Measurements from ENCODE around the gene ZNF215. TPM values are rescaled to one million over a fixed set of nuclear protein-coding genes. Genes with fewer than 3 reads are reported as not detected.

The ZNF215 gene
- total and polyA plus RNA-seq, 2 donors from 2014 or later = 0.56 to 6.4 TPM

- peak in 2 of 5 donors; percentile 29 to 53 for DNase-seq
- FAIRE-seq = no peak
- no peak for TF ChIP-seq CTCF (IDR thresholded peaks at IDR 0.05; ENCODE audit: borderline replicate concordance, extremely low read depth, insufficient read depth)
- Histone ChIP-seq H3K4me1 (ENCODE audit: control insufficient read depth in 2 of 3, insufficient read depth in 2 of 3, low read depth in 1 of 3, low read length in 3 of 3) (no peaks in the 10 kb centered on the region), H3K9me3 (ENCODE audit: control insufficient read depth in 2 of 3, insufficient read depth in 1 of 3, low read length in 3 of 3) (no peaks in the 10 kb centered on the region), H3K4me3 (ENCODE audit: low read length in 3 of 3) (no peak overlapping the region), H3K27me3 (ENCODE audit: control insufficient read depth, insufficient read depth, low read length) (no peaks in the 10 kb centered on the region), H3K9ac (ENCODE audit: low read length in 3 of 3) (no peak overlapping the region), H3K27ac (ENCODE audit: low read depth in 2 of 2, low read length in 2 of 2) (no peak overlapping the region), H3K36me3 (ENCODE audit: control insufficient read depth in 2 of 3, insufficient read depth in 3 of 3, low read length in 3 of 3) (no peaks in the 10 kb centered on the region)
- intact Hi-C loops (cut with DNase I) = no loop called here
Observed at GRCh38 chr11:6992457-6993417, 66.5 kb downstream of the ZNF215 start.

- Histone ChIP-seq H3K4me1 (ENCODE audit: control insufficient read depth in 2 of 3, insufficient read depth in 2 of 3, low read depth in 1 of 3, low read length in 3 of 3) (no peaks in the 10 kb centered on the region), H3K36me3 (ENCODE audit: control insufficient read depth in 2 of 3, insufficient read depth in 3 of 3, low read length in 3 of 3) (no peaks in the 10 kb centered on the region)
- intact Hi-C loops (cut with DNase I) = no loop called here
Observed at GRCh38 chr11:6995703-6996102, 69.5 kb downstream of the ZNF215 start.

GRCh38 chr11:7004482-7004881 is 78.3 kb downstream of the ZNF215 start:
- Histone ChIP-seq H3K27me3 (ENCODE audit: control insufficient read depth, insufficient read depth, low read length) (no peaks in the 10 kb centered on the region), H3K4me3 (ENCODE audit: low read length in 3 of 3) (no peak overlapping the region), H3K27ac (ENCODE audit: low read depth in 2 of 2, low read length in 2 of 2) (no peak overlapping the region), H3K9me3 (ENCODE audit: control insufficient read depth in 2 of 3, insufficient read depth in 1 of 3, low read length in 3 of 3) (no peaks in the 10 kb centered on the region), H3K9ac (ENCODE audit: low read length in 3 of 3) (no peak overlapping the region), H3K36me3 (ENCODE audit: control insufficient read depth in 2 of 3, insufficient read depth in 3 of 3, low read length in 3 of 3) (no peaks in the 10 kb centered on the region), H3K4me1 (ENCODE audit: control insufficient read depth in 2 of 3, insufficient read depth in 2 of 3, low read depth in 1 of 3, low read length in 3 of 3) (no peaks in the 10 kb centered on the region)
- no peak for TF ChIP-seq CTCF (IDR thresholded peaks at IDR 0.05; ENCODE audit: borderline replicate concordance, extremely low read depth, insufficient read depth)
- no peak for FAIRE-seq
- DNase-seq = peak in 1 of 5 donors; percentile 1
- intact Hi-C loops (cut with DNase I) = no loop called here

More at GRCh38 chr11:6995703-6996102, 69.5 kb downstream of the ZNF215 start:
- Histone ChIP-seq H3K27ac (ENCODE audit: low read depth in 2 of 2, low read length in 2 of 2) (no peak overlapping the region), H3K9ac (ENCODE audit: low read length in 3 of 3) (no peak overlapping the region), H3K27me3 (ENCODE audit: control insufficient read depth, insufficient read depth, low read length) (no peaks in the 10 kb centered on the region), H3K9me3 (ENCODE audit: control insufficient read depth in 2 of 3, insufficient read depth in 1 of 3, low read length in 3 of 3) (no peaks in the 10 kb centered on the region), H3K4me3 (ENCODE audit: low read length in 3 of 3) (no peak overlapping the region)
- no peak for FAIRE-seq
- no peak for TF ChIP-seq CTCF (IDR thresholded peaks at IDR 0.05; ENCODE audit: borderline replicate concordance, extremely low read depth, insufficient read depth)
- DNase-seq = no peak

Other genes with a start within 250 kb of the ZNF215 start
- gene MRPL17, start 243.1 kb upstream of the ZNF215 start, total RNA-seq = 44.0 TPM
- gene MRPL17, start 243.1 kb upstream of the ZNF215 start, polyA plus RNA-seq (ENCODE audit: insufficient read depth, low read depth, low replicate concordance) = 121 TPM
- gene OR2AG2, start 154.4 kb upstream of the ZNF215 start, total RNA-seq = 0.19 TPM
- not detected for gene OR2AG2, start 154.4 kb upstream of the ZNF215 start, polyA plus RNA-seq (ENCODE audit: insufficient read depth, low read depth, low replicate concordance)
- gene OR2AG1, start 143.4 kb upstream of the ZNF215 start, total RNA-seq = not detected
- not detected for gene OR2AG1, start 143.4 kb upstream of the ZNF215 start, polyA plus RNA-seq (ENCODE audit: insufficient read depth, low read depth, low replicate concordance)
- gene OR6A2, start 126.7 kb upstream of the ZNF215 start, total RNA-seq = 0.25 TPM
- not detected for gene OR6A2, start 126.7 kb upstream of the ZNF215 start, polyA plus RNA-seq (ENCODE audit: insufficient read depth, low read depth, low replicate concordance)
- gene OR10A5, start 80.7 kb upstream of the ZNF215 start, total RNA-seq = not detected
- not detected for gene OR10A5, start 80.7 kb upstream of the ZNF215 start, polyA plus RNA-seq (ENCODE audit: insufficient read depth, low read depth, low replicate concordance)
- not detected for gene OR10A2, start 63.4 kb upstream of the ZNF215 start, total RNA-seq
- gene OR10A2, start 63.4 kb upstream of the ZNF215 start, polyA plus RNA-seq (ENCODE audit: insufficient read depth, low read depth, low replicate concordance) = not detected
- gene OR10A4, start 49.8 kb upstream of the ZNF215 start, total RNA-seq = not detected
- not detected for gene OR10A4, start 49.8 kb upstream of the ZNF215 start, polyA plus RNA-seq (ENCODE audit: insufficient read depth, low read depth, low replicate concordance)
- gene OR2D2, start 33.9 kb upstream of the ZNF215 start, total RNA-seq = 0.60 TPM
- not detected for gene OR2D2, start 33.9 kb upstream of the ZNF215 start, polyA plus RNA-seq (ENCODE audit: insufficient read depth, low read depth, low replicate concordance)
- not detected for gene OR2D3, start 5.4 kb upstream of the ZNF215 start, total RNA-seq
- not detected for gene OR2D3, start 5.4 kb upstream of the ZNF215 start, polyA plus RNA-seq (ENCODE audit: insufficient read depth, low read depth, low replicate concordance)
- gene ZNF214, start 93.9 kb downstream of the ZNF215 start, total RNA-seq = 5.9 TPM
- 3.2 TPM for gene ZNF214, start 93.9 kb downstream of the ZNF215 start, polyA plus RNA-seq (ENCODE audit: insufficient read depth, low read depth, low replicate concordance)
- gene NLRP14, start 94.1 kb downstream of the ZNF215 start, total RNA-seq = 0.47 TPM
- 0.28 TPM for gene NLRP14, start 94.1 kb downstream of the ZNF215 start, polyA plus RNA-seq (ENCODE audit: insufficient read depth, low read depth, low replicate concordance)
- gene RBMXL2, start 162.6 kb downstream of the ZNF215 start, total RNA-seq = 0.13 TPM
- not detected for gene RBMXL2, start 162.6 kb downstream of the ZNF215 start, polyA plus RNA-seq (ENCODE audit: insufficient read depth, low read depth, low replicate concordance)

Measured in kidney (tissue), 14 donors.